Activated CD8-positive, alpha-beta memory T cell treated with anti-CD3 and anti-CD28 coated beads, Interleukin-2, amount 50 U/mL, for 48 hours (primary cell): ENCODE results near the gene SH3BGRL3.
"Not testable (repeated sequence)": the region's sequence is repeated elsewhere in the genome, so short reads cannot be mapped to it uniquely, and the experiment has no call there.

Experiments used
- DNase-seq: peaks from one replicate; pipeline ENCODE4 v3.0.0-alpha.2; 2020

Gene SH3BGRL3

GRCh38 chr1:26279456-26280332 is at the start of gene SH3BGRL3:
SH3BGRL3 (plus strand) TSS chr1:26280086; CDS start chr1:26280156, 70 bp downstream.
- peak; percentile 91 for DNase-seq

- not testable (repeated sequence) for DNase-seq
These were observed 49.2 kb upstream of the SH3BGRL3 start for GRCh38 chr1:26230682-26231081.

- DNase-seq: peak; percentile 98
These were observed 45.8 kb upstream of the SH3BGRL3 start, which contains the start of gene CEP85 for GRCh38 chr1:26233903-26234643. CEP85 (plus strand) TSS chr1:26234200; CDS start chr1:26239784, 5,584 bp downstream.

- DNase-seq: peak; percentile 68
These were observed 45.1 kb upstream of the SH3BGRL3 start for GRCh38 chr1:26234644-26235370.

GRCh38 chr1:26237230-26237966 is 42.5 kb upstream of the SH3BGRL3 start:
- DNase-seq: no peak

GRCh38 chr1:26239936-26240335 is 40.0 kb upstream of the SH3BGRL3 start:
- no peak for DNase-seq

GRCh38 chr1:26252718-26253117 is 27.2 kb upstream of the SH3BGRL3 start:
- no peak for DNase-seq

- DNase-seq: no peak
These were observed 25.5 kb upstream of the SH3BGRL3 start for GRCh38 chr1:26254404-26254803.

GRCh38 chr1:26257222-26257621 is 22.7 kb upstream of the SH3BGRL3 start:
- no peak for DNase-seq

- DNase-seq: no peak
These were observed 20.9 kb upstream of the SH3BGRL3 start for GRCh38 chr1:26259005-26259404.

- DNase-seq: no peak
These were observed 20.3 kb upstream of the SH3BGRL3 start for GRCh38 chr1:26259578-26259977.

- DNase-seq: no peak
These were observed 16.7 kb upstream of the SH3BGRL3 start for GRCh38 chr1:26263212-26263611.

- no peak for DNase-seq
These were observed 14.5 kb upstream of the SH3BGRL3 start for GRCh38 chr1:26265405-26265804.

- DNase-seq: no peak
These were observed 11.3 kb upstream of the SH3BGRL3 start for GRCh38 chr1:26268290-26269197.

GRCh38 chr1:26269198-26269550 is 10.7 kb upstream of the SH3BGRL3 start:
- DNase-seq: no peak

GRCh38 chr1:26274801-26275425 is 5.0 kb upstream of the SH3BGRL3 start:
- DNase-seq: no peak

- DNase-seq: peak; percentile 84
These were observed 4.1 kb upstream of the SH3BGRL3 start for GRCh38 chr1:26275580-26276431.

- DNase-seq: no peak
These were observed 3.5 kb upstream of the SH3BGRL3 start for GRCh38 chr1:26276432-26276838.

- no peak for DNase-seq
These were observed 2.6 kb upstream of the SH3BGRL3 start for GRCh38 chr1:26277261-26277661.

- DNase-seq: no peak
These were observed 2.2 kb upstream of the SH3BGRL3 start for GRCh38 chr1:26277719-26278118.
